H9 (cell line): ENCODE measurements around the gene XK. TPM values are rescaled to one million over a fixed set of nuclear protein-coding genes. Genes with fewer than 3 reads are reported as not detected.

ENCODE experiments used
- DNase-seq: peaks from one replicate; pipeline ENCODE4 v3.0.0-alpha.2; 2017
- H2AFZ ChIP-seq: one replicate; pipeline ENCODE4 v1.6.1; 2013; ENCODE audit warnings: mild to moderate bottlenecking, low read length, control low read depth, moderate library complexity
- H2AK5ac ChIP-seq: 2 replicates; pipeline ENCODE4 v1.6.1; 2013; ENCODE audit warnings: low read length, control low read depth, mixed read lengths; ENCODE audit not compliant: insufficient read length
- H2BK120ac ChIP-seq: one replicate; pipeline ENCODE4 v1.6.1; 2013; ENCODE audit warnings: low read depth, mild to moderate bottlenecking, low read length, control low read depth, inconsistent platforms; ENCODE audit not compliant: poor library complexity, severe bottlenecking
- H2BK12ac ChIP-seq: 2 replicates; pipeline ENCODE4 v1.6.1; 2013; ENCODE audit warnings: low read length, control low read depth, mixed read lengths, low read depth; ENCODE audit not compliant: insufficient read length
- H2BK15ac ChIP-seq: 2 replicates; pipeline ENCODE4 v1.6.1; 2013; ENCODE audit warnings: low read depth, low read length, control low read depth
- H2BK20ac ChIP-seq: one replicate; pipeline ENCODE4 v1.6.1; 2013; ENCODE audit warnings: low read depth, mild to moderate bottlenecking, low read length, control low read depth, inconsistent platforms; ENCODE audit not compliant: poor library complexity, severe bottlenecking
- H2BK5ac ChIP-seq: 2 replicates; pipeline ENCODE4 v1.6.1; 2013; ENCODE audit warnings: low read length, control low read depth, mixed read lengths; ENCODE audit not compliant: insufficient read length
- H3K14ac ChIP-seq: 2 replicates; pipeline ENCODE4 v1.6.1; 2013; ENCODE audit warnings: low read length, control low read depth; ENCODE audit not compliant: insufficient read depth
- H3K18ac ChIP-seq: 2 replicates; pipeline ENCODE4 v1.6.1; 2013; ENCODE audit warnings: low read depth, mild to moderate bottlenecking, mixed read lengths, low read length, control low read depth; ENCODE audit not compliant: insufficient read length
- H3K23ac ChIP-seq: 2 replicates; pipeline ENCODE4 v1.6.1; 2013; ENCODE audit warnings: low read length, control low read depth, mixed read lengths, low read depth; ENCODE audit not compliant: insufficient read length
- H3K23me2 ChIP-seq: 2 replicates; pipeline ENCODE4 v1.6.1; 2013; ENCODE audit warnings: low read depth, mild to moderate bottlenecking, mixed read lengths, low read length, control low read depth; ENCODE audit not compliant: insufficient read length, poor library complexity, severe bottlenecking
- H3K27ac ChIP-seq: 2 replicates; pipeline ENCODE4 v1.5.1; 2013; ENCODE audit warnings: low read length, control low read depth, mixed read lengths, low read depth; ENCODE audit not compliant: insufficient read length
- H3K27me3 ChIP-seq: 2 replicates; pipeline ENCODE4 v1.6.1; 2013; ENCODE audit warnings: low read length, control low read depth, inconsistent platforms; ENCODE audit not compliant: insufficient read depth
- H3K4ac ChIP-seq: 2 replicates; pipeline ENCODE4 v1.6.1; 2013; ENCODE audit warnings: low read depth, mild to moderate bottlenecking, control low read depth, inconsistent platforms, low read length, moderate library complexity
- H3K4me1 ChIP-seq: 2 replicates; pipeline ENCODE4 v1.6.1; 2013; ENCODE audit warnings: low read length, control low read depth, inconsistent platforms; ENCODE audit not compliant: insufficient read depth
- H3K4me2 ChIP-seq: 2 replicates; pipeline ENCODE4 v1.6.1; 2013; ENCODE audit warnings: low read length, control low read depth, mixed read lengths; ENCODE audit not compliant: insufficient read length, insufficient read depth
- H3K56ac ChIP-seq: 2 replicates; pipeline ENCODE4 v1.6.1; 2013; ENCODE audit warnings: low read depth, mild to moderate bottlenecking, mixed read lengths, low read length, control low read depth; ENCODE audit not compliant: insufficient read length
- H3K79me1 ChIP-seq: 2 replicates; pipeline ENCODE4 v1.6.1; 2013; ENCODE audit warnings: low read depth, mild to moderate bottlenecking, moderate library complexity, low read length, control low read depth, inconsistent platforms; ENCODE audit not compliant: insufficient read depth, poor library complexity, severe bottlenecking
- H3K79me2 ChIP-seq: 2 replicates; pipeline ENCODE4 v1.6.1; 2013; ENCODE audit warnings: low read length, control low read depth, inconsistent platforms; ENCODE audit not compliant: insufficient read depth
- H3K9ac ChIP-seq: 2 replicates; pipeline ENCODE4 v1.6.1; 2013; ENCODE audit warnings: low read length, control low read depth, mixed read lengths; ENCODE audit not compliant: insufficient read length; ENCODE audit errors: extremely low read depth
- H3K9me3 ChIP-seq: one replicate; pipeline ENCODE4 v1.6.1; 2013; ENCODE audit warnings: low read depth, low read length, inconsistent platforms; ENCODE audit not compliant: control insufficient read depth
- H3T11ph ChIP-seq: one replicate; pipeline ENCODE4 v1.6.1; 2013; ENCODE audit warnings: mild to moderate bottlenecking, low read length, control low read depth, inconsistent platforms
- H4K20me1 ChIP-seq: one replicate; pipeline ENCODE4 v1.6.1; 2013; ENCODE audit not compliant: control insufficient read depth, insufficient read length, insufficient read depth
- H4K5ac ChIP-seq: 2 replicates; pipeline ENCODE4 v1.6.1; 2013; ENCODE audit warnings: low read depth, mild to moderate bottlenecking, mixed read lengths, low read length, control low read depth; ENCODE audit not compliant: insufficient read length
- H4K8ac ChIP-seq: replicated peaks from 2 replicates; pipeline ENCODE4 v1.6.1; 2013; ENCODE audit warnings: low read length, control low read depth, mixed read lengths, low read depth; ENCODE audit not compliant: insufficient read length
- H4K91ac ChIP-seq: 2 replicates; pipeline ENCODE4 v1.6.1; 2013; ENCODE audit warnings: low read depth, mild to moderate bottlenecking, moderate library complexity, mixed read lengths, low read length, control low read depth; ENCODE audit not compliant: insufficient read length
- H3K27ac Mint-ChIP-seq, 3 experiments: 2 replicates in 2 of 3; 3 replicates in 1 of 3; pipeline ENCODE4 v1.8.0; 2020 to 2021; ENCODE audit warnings: mixed read lengths in 3 of 3, mild to moderate bottlenecking in 1 of 3, moderate library complexity in 1 of 3
- H3K27me3 Mint-ChIP-seq: 2 replicates; pipeline ENCODE4 v1.8.0; 2021; ENCODE audit warnings: low read depth, mild to moderate bottlenecking, moderate library complexity, mixed read lengths
- H3K36me3 Mint-ChIP-seq, 3 experiments: 2 replicates in 2 of 3; 3 replicates in 1 of 3; pipeline ENCODE4 v1.8.0; 2020 to 2021; ENCODE audit warnings: low read depth in 3 of 3, mixed read lengths in 3 of 3; ENCODE audit not compliant: insufficient read depth in 1 of 3
- H3K4me1 Mint-ChIP-seq, 2 experiments: 2 replicates each; pipeline ENCODE4 v1.8.0; 2020; ENCODE audit warnings: mixed read lengths in 2 of 2
- H3K4me3 Mint-ChIP-seq, 2 experiments: 2 replicates in 1 of 2; 3 replicates in 1 of 2; pipeline ENCODE4 v1.8.0; 2020 to 2021; ENCODE audit warnings: mild to moderate bottlenecking in 2 of 2, mixed read lengths in 2 of 2, moderate library complexity in 1 of 2
- H3K9me3 Mint-ChIP-seq, 2 experiments: 2 replicates in 1 of 2; 3 replicates in 1 of 2; pipeline ENCODE4 v1.8.0; 2020; ENCODE audit warnings: mild to moderate bottlenecking in 2 of 2, mixed read lengths in 2 of 2, moderate library complexity in 1 of 2
- WGBS: extraction: QIAGEN DNeasy Blood & Tissue Kit; methylation state at CpG from one replicate; pipeline ENCODE4 v1.1.7; 2013; ENCODE audit warnings: missing lambda C conversion rate, low lambda C conversion rate, mixed read lengths; ENCODE audit not compliant: insufficient read length; ENCODE audit errors: extremely low coverage; 5-methylcytosine and 5-hydroxymethylcytosine counted together
- total RNA-seq: library from RNA; stranded (reverse); gene quantifications from 2 replicates; pipeline ENCODE4 v1.2.1, GENCODE V29; 2021
- TF ChIP-seq, protein P1 (sequence below): fragments of 200-600 bp; sonication (generic); conservative IDR thresholded peaks from 3 replicates; pipeline ENCODE4 v1.8.0; 2021; ENCODE audit warnings: antibody characterized with exemption, mild to moderate bottlenecking

XK gene
- total RNA-seq, 1 experiment from 2014 or later, result 0.85 TPM

DNA sequence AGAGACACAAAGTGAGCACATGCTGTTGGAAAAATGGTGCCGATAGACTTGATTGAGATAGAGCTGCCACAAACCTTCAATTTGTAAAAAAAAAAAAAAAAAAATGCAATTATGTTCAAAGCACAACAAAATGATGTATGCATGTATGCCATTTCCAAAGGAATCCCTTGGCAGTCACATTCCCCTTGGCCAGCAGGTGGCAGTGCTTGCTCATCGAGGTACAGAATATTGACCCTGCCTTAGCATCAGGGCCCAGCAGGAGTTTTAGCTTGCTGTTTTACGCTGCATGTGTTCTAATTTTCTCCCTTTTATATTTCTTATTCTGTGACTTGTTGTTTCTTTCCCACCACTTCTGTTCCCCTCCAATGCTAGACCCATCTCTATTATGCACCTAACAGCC lies 59.8 kb downstream of the XK start:
- Histone ChIP-seq H3K56ac (no peak overlapping the region), H2AFZ (no peak overlapping the region), H4K8ac (no peak overlapping the region), H3K9ac (no peak overlapping the region), H3K4me2 (no peak overlapping the region), H4K91ac (no peak overlapping the region), H2BK5ac (no peak overlapping the region), H2BK15ac (no peak overlapping the region), H3K27ac (no peak overlapping the region), H3K79me1 (no peaks in the 10 kb centered on the region), H2BK120ac (no peak overlapping the region), H3K4ac (no peak overlapping the region), H2BK12ac (no peak overlapping the region), H3K18ac (no peak overlapping the region), H3K27me3 (no peaks in the 10 kb centered on the region), H3K79me2 (no peaks in the 10 kb centered on the region), H3K14ac (no peak overlapping the region), H2AK5ac (no peak overlapping the region), H3K9me3 (no peaks in the 10 kb centered on the region), H3K4me1 (no peaks in the 10 kb centered on the region), H3K23ac (no peak overlapping the region), H2BK20ac (no peak overlapping the region), H3K23me2 (no peaks in the 10 kb centered on the region), H4K20me1 (no peaks in the 10 kb centered on the region), H4K5ac (no peak overlapping the region), H3T11ph (no peak overlapping the region)
- WGBS, result no CpG with 5 or more reads among the region's 3 CpGs
- no peaks in the 10 kb centered on the region for H3K4me1 Mint-ChIP-seq
- peaks cover 0 to 1% (median 0%) of the 10 kb centered on the region in 3 experiments; a peak in 1 of 7 replicates for H3K36me3 Mint-ChIP-seq
- peak; percentile 57 for DNase-seq
- TF ChIP-seq, protein P1, sequence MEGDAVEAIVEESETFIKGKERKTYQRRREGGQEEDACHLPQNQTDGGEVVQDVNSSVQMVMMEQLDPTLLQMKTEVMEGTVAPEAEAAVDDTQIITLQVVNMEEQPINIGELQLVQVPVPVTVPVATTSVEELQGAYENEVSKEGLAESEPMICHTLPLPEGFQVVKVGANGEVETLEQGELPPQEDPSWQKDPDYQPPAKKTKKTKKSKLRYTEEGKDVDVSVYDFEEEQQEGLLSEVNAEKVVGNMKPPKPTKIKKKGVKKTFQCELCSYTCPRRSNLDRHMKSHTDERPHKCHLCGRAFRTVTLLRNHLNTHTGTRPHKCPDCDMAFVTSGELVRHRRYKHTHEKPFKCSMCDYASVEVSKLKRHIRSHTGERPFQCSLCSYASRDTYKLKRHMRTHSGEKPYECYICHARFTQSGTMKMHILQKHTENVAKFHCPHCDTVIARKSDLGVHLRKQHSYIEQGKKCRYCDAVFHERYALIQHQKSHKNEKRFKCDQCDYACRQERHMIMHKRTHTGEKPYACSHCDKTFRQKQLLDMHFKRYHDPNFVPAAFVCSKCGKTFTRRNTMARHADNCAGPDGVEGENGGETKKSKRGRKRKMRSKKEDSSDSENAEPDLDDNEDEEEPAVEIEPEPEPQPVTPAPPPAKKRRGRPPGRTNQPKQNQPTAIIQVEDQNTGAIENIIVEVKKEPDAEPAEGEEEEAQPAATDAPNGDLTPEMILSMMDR, result peak; percentile 76
- no peak overlapping the region for H3K4me3 Mint-ChIP-seq
- H3K27me3 Mint-ChIP-seq, result no peaks in the 10 kb centered on the region
- no peak overlapping the region for H3K27ac Mint-ChIP-seq
- peaks cover 59 to 63% of the 10 kb centered on the region in 2 experiments for H3K9me3 Mint-ChIP-seq
